ENCODE data around the gene SOX21. TPM values are rescaled to one million over a fixed set of nuclear protein-coding genes. Genes with fewer than 3 reads are reported as not detected.

The SOX21 gene
- total RNA-seq, 4 donors from 2014 or later, result not detected

DNA sequence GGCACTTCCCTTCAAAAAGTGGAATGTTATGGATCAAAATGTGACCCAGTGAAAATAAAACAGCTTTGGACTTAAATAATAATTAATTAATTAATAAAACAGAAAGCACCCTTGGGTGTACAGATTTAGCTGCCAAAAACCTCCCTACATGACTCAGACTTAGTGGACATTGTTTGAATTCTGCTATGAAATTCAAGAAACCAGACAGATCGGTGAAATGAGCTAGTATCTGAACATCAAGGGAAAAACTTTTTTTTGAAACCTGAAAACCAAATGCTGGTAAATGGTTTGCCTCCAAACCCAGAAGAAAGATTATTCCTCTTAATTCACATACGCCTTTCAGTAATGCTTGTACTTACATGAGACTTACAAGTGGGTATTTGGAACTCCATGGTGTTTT is 33.5 kb downstream of the SOX21 start:
- no peak overlapping the region for H3K27ac ChIP-seq
- TF ChIP-seq EP300 (IDR thresholded peaks at IDR 0.05), result no peak
- TF ChIP-seq, protein P1, sequence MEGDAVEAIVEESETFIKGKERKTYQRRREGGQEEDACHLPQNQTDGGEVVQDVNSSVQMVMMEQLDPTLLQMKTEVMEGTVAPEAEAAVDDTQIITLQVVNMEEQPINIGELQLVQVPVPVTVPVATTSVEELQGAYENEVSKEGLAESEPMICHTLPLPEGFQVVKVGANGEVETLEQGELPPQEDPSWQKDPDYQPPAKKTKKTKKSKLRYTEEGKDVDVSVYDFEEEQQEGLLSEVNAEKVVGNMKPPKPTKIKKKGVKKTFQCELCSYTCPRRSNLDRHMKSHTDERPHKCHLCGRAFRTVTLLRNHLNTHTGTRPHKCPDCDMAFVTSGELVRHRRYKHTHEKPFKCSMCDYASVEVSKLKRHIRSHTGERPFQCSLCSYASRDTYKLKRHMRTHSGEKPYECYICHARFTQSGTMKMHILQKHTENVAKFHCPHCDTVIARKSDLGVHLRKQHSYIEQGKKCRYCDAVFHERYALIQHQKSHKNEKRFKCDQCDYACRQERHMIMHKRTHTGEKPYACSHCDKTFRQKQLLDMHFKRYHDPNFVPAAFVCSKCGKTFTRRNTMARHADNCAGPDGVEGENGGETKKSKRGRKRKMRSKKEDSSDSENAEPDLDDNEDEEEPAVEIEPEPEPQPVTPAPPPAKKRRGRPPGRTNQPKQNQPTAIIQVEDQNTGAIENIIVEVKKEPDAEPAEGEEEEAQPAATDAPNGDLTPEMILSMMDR (IDR thresholded peaks at IDR 0.05), result no peak
- TF ChIP-seq POLR2A (IDR thresholded peaks at IDR 0.05), result no peak
- no peaks in the 10 kb centered on the region for H3K9me3 ChIP-seq
- no peaks in the 10 kb centered on the region for H3K4me1 ChIP-seq
- H3K27me3 ChIP-seq, result peaks cover 0 to 11% of the 10 kb centered on the region in 2 donors
- H3K36me3 ChIP-seq, result no peaks in the 10 kb centered on the region
- WGBS, 2 donors, result 92 to 96% methylated on average over 2 of the region's 2 CpGs
- H3K4me3 ChIP-seq, result no peak overlapping the region
- no peak for DNase-seq (ENCODE audit: low spot score in 2 of 2)

DNA sequence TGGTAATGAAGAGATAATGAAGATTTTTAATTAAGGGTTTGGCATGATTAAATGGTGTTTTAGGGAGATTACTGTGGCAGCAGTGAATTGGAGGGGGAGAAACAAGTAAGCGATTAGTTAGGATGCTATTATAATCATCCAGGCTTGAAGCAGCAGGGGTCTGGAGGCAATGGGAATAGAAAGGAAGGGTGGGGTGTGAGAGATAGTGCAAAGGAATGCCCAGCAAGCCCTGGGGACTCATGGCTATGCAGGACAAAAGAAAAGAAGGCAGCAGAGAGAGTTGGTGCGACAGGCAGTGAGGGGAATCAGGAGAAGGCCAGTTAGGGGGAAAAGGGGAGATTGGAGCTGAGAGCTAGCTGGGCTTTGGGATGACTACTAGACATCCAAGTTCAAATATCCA is 34.5 kb downstream of the SOX21 start:
- DNase-seq (ENCODE audit: low spot score in 2 of 2), result no peak
- no peaks in the 10 kb centered on the region for H3K36me3 ChIP-seq
- no peaks in the 10 kb centered on the region for H3K9me3 ChIP-seq
- TF ChIP-seq, protein P1 (IDR thresholded peaks at IDR 0.05), result no peak
- no peak for TF ChIP-seq EP300 (IDR thresholded peaks at IDR 0.05)
- no peak for TF ChIP-seq POLR2A (IDR thresholded peaks at IDR 0.05)
- H3K27ac ChIP-seq, result no peak overlapping the region
- H3K27me3 ChIP-seq, result peaks cover 0 to 10% of the 10 kb centered on the region in 2 donors
- H3K4me3 ChIP-seq, result no peak overlapping the region
- no peaks in the 10 kb centered on the region for H3K4me1 ChIP-seq
- 73 to 75% methylated on average over 2 of the region's 2 CpGs for WGBS, 2 donors

DNA sequence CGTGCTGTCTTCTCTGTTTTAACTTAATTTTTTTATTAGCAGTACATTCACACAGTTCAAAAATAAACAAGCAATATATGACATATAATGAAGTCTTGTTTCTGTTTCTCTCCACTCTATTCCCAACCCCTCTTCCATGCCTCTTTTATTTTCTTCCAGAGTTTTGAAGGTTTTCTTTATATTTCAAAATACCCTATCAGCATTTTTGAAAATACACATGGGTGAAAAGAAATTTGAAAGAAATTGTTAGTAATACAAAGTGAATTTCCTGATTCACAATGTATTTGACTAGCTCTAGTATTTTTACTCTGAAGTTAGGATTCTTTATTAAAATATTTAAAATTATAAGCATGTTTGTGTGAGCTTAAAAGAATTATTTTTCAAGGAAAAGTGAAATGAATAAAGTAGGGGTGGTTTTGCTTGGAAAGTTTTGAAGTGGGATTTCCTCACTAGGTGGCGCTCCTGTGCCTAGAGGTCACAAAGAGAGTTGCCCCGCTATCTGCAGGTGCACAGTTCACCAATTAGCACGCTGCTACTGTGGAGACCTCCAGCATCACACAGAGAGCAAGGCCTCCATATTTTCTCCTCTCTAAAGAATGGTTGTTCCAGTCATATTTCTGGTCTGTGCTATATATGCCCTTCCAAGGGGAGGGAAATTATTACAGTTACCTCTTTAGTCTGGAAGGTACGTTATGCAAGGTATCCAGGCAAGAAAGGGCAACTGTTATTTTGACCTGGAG is 37.6 kb downstream of the SOX21 start:
- H3K9me3 ChIP-seq, result no peaks in the 10 kb centered on the region
- DNase-seq (ENCODE audit: low spot score in 2 of 2), result peak in 1 of 2 donors; percentile 55
- no peaks in the 10 kb centered on the region for H3K36me3 ChIP-seq
- H3K27ac ChIP-seq, result no peak overlapping the region
- WGBS, 2 donors, result 27 to 30% methylated on average over 5 of the region's 5 CpGs
- no peak overlapping the region for H3K4me3 ChIP-seq
- no peaks in the 10 kb centered on the region for H3K4me1 ChIP-seq
- peaks cover 0 to 10% of the 10 kb centered on the region in 2 donors for H3K27me3 ChIP-seq
- TF ChIP-seq, protein P1 (IDR thresholded peaks at IDR 0.05), result peak; percentile 14 to 55 (median 40)
- TF ChIP-seq EP300 (IDR thresholded peaks at IDR 0.05), result no peak

DNA sequence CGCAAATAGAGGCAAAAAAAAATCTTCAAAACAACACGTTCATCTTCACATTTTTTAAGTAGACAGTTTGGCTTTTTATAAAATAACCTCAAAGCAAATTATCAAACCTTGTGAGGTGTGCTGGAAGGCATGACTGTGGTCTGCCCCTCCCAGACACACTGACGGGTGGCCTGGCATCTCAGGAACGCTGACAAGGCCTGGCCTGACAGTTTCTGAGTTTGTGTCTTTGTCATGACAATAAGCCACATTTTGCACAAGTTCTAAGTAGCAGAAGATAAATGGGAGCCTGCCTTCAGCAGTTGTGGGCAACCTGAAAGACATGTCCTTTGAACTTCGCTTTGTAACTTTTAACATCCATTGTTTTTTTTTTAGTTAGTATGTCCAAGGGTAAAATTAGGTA is 38.5 kb downstream of the SOX21 start:
- TF ChIP-seq EP300 (IDR thresholded peaks at IDR 0.05), result no peak
- TF ChIP-seq POLR2A (IDR thresholded peaks at IDR 0.05), result no peak
- TF ChIP-seq, protein P1 (IDR thresholded peaks at IDR 0.05), result no peak
- Histone ChIP-seq H3K27ac (no peak overlapping the region), H3K4me1 (no peaks in the 10 kb centered on the region), H3K9me3 (no peaks in the 10 kb centered on the region), H3K27me3 (peaks cover 0 to 10% of the 10 kb centered on the region in 2 donors), H3K36me3 (no peaks in the 10 kb centered on the region), H3K4me3 (no peak overlapping the region)
- no peak for DNase-seq (ENCODE audit: low spot score in 2 of 2)
- 63 to 67% methylated on average over 5 of the region's 5 CpGs for WGBS, 2 donors

DNA sequence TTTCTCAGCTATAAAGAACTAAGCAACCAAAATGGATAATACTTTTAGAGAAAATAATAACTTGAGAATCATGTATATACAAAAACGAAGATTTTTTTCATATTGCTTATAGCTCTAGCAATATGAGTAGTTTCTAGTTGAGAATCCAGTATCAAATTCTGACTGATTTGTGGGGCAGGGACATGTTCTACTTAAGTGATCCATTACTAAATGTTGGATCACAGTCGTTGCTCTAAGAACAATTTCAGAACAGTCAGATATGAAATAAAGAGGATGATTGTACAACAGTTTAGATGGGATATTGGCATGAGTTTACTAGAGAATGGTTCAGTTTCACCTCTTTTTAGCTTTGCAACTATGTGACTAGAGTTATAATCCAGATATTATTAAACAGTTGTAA is 39.9 kb downstream of the SOX21 start:
- WGBS, 2 donors, result 71 to 78% methylated on average over 2 of the region's 2 CpGs

More for the DNA sequence above, 39.9 kb downstream of the SOX21 start:
- no peak overlapping the region for H3K27ac ChIP-seq
- H3K36me3 ChIP-seq, result no peaks in the 10 kb centered on the region
- no peak overlapping the region for H3K4me3 ChIP-seq
- H3K4me1 ChIP-seq, result no peaks in the 10 kb centered on the region
- no peak for DNase-seq (ENCODE audit: low spot score in 2 of 2)
- TF ChIP-seq, protein P1 (IDR thresholded peaks at IDR 0.05), result no peak
- no peak for TF ChIP-seq EP300 (IDR thresholded peaks at IDR 0.05)
- TF ChIP-seq POLR2A (IDR thresholded peaks at IDR 0.05), result no peak
- peaks cover 0 to 10% of the 10 kb centered on the region in 2 donors for H3K27me3 ChIP-seq
- H3K9me3 ChIP-seq, result no peaks in the 10 kb centered on the region
